ENCODE measurements around the gene MACROD2.

Gene MACROD2

GRCh38 chr20:15440049-15440820, 1444.9 kb downstream of the MACROD2 start:
- TF ChIP-seq, protein P1, sequence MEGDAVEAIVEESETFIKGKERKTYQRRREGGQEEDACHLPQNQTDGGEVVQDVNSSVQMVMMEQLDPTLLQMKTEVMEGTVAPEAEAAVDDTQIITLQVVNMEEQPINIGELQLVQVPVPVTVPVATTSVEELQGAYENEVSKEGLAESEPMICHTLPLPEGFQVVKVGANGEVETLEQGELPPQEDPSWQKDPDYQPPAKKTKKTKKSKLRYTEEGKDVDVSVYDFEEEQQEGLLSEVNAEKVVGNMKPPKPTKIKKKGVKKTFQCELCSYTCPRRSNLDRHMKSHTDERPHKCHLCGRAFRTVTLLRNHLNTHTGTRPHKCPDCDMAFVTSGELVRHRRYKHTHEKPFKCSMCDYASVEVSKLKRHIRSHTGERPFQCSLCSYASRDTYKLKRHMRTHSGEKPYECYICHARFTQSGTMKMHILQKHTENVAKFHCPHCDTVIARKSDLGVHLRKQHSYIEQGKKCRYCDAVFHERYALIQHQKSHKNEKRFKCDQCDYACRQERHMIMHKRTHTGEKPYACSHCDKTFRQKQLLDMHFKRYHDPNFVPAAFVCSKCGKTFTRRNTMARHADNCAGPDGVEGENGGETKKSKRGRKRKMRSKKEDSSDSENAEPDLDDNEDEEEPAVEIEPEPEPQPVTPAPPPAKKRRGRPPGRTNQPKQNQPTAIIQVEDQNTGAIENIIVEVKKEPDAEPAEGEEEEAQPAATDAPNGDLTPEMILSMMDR (conservative IDR thresholded peaks at IDR 0.05; ENCODE audit: control insufficient read depth, insufficient read depth, low read depth, low read length) = no peak
- H3K4me3 ChIP-seq (ENCODE audit: control insufficient read depth, low read depth, low read length) = no peak overlapping the region
- no peak for DNase-seq (ENCODE audit: low read depth)

DNA sequence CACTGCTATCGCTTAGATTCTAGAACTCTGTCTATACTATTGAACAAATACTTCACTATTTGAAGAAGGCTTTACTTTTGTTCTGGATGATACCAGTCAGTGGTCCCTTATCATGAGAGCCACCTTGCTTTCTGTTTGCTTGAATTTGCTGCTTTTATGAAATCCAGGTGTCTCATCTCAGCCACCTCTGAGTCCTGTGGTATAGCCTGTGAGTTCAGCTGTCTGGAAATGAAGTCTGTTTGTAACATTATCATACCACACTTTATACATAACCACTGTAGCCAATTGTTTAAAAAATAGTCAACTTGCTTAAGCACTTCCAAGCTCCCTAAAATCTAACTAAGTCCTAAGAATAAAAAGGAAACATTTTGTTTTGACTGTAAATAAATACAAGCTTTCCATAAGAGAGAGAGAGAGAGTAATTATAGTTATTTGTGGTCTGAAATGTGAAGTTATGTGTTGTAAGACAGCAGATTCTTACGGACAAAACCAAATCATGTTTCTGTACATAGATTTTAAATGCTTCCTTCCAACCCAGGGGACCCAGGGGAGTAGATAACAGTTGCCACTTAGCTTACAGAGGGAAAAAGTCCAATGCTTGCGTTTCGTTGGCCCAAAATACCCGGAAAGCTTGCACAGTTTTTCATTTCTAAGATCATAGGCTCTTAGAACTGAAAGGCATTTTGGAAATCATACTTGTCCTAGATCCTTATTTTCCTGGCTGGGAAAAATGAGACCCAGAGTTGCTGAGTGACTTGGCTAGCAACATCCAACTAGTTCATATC, 1449.9 kb downstream of the MACROD2 start:
- DNase-seq (ENCODE audit: low read depth) = no peak
- TF ChIP-seq, protein P1 (conservative IDR thresholded peaks at IDR 0.05; ENCODE audit: control insufficient read depth, insufficient read depth, low read depth, low read length) = no peak
- no peak overlapping the region for H3K4me3 ChIP-seq (ENCODE audit: control insufficient read depth, low read depth, low read length)

GRCh38 chr20:15446373-15446772, 1451.1 kb downstream of the MACROD2 start:
- H3K4me3 ChIP-seq (ENCODE audit: control insufficient read depth, low read depth, low read length) = no peak overlapping the region
- TF ChIP-seq, protein P1 (conservative IDR thresholded peaks at IDR 0.05; ENCODE audit: control insufficient read depth, insufficient read depth, low read depth, low read length) = no peak
- DNase-seq (ENCODE audit: low read depth) = no peak

- H3K4me3 ChIP-seq (ENCODE audit: control insufficient read depth, low read depth, low read length) = no peak overlapping the region
- TF ChIP-seq, protein P1 (conservative IDR thresholded peaks at IDR 0.05; ENCODE audit: control insufficient read depth, insufficient read depth, low read depth, low read length) = no peak
- DNase-seq (ENCODE audit: low read depth) = no peak
Measured at GRCh38 chr20:15447549-15447948, 1452.2 kb downstream of the MACROD2 start.

- DNase-seq (ENCODE audit: low read depth) = no peak
- TF ChIP-seq, protein P1 (conservative IDR thresholded peaks at IDR 0.05; ENCODE audit: control insufficient read depth, insufficient read depth, low read depth, low read length) = no peak
- no peak overlapping the region for H3K4me3 ChIP-seq (ENCODE audit: control insufficient read depth, low read depth, low read length)
Measured at GRCh38 chr20:15449061-15449460, 1453.7 kb downstream of the MACROD2 start.

GRCh38 chr20:15451241-15451640, 1455.9 kb downstream of the MACROD2 start:
- TF ChIP-seq, protein P1 (conservative IDR thresholded peaks at IDR 0.05; ENCODE audit: control insufficient read depth, insufficient read depth, low read depth, low read length) = no peak
- no peak overlapping the region for H3K4me3 ChIP-seq (ENCODE audit: control insufficient read depth, low read depth, low read length)
- DNase-seq (ENCODE audit: low read depth) = no peak
